NCI-H2029 (cell line): ENCODE data around the gene KRT77.
"Not testable (repeated sequence)": the region's sequence is repeated elsewhere in the genome, so short reads cannot be mapped to it uniquely, and the experiment has no call there.

ENCODE experiments used
- DNase-seq: peaks from one replicate; lab custom pipeline; 2025; lab: John Stamatoyannopoulos, UW

KRT77 gene

DNA sequence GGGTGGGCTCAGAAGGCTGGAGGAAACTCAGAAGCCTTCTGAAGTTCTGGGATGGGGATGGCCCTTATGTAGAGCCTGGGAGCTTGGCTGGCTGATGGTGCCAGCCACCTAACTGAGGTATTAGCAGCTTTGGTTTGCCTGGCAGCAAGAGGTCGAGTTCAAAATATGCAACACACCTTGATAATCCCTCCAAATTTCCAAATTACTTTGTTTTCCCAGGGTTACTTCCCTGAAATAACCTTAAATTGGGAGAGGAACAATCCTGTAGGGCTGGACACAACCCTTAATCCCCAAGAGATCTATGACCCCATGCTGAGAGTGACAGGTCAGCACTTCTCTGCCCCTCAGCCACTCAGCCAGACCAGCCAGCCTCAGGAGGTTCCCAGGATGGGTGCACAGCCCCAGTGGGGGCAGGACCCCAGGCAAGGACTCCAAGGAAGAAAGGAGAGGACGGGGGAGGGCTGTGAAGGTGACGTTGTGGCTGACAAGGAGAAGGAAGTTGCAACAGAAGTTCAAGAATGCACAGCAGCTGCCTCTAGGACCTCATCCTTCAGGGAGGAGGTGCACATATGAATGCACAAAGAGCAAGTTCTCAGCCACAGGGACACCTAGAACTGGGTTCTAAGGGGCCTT is 18.6 kb upstream of the KRT77 start:
- DNase-seq = no peak

DNA sequence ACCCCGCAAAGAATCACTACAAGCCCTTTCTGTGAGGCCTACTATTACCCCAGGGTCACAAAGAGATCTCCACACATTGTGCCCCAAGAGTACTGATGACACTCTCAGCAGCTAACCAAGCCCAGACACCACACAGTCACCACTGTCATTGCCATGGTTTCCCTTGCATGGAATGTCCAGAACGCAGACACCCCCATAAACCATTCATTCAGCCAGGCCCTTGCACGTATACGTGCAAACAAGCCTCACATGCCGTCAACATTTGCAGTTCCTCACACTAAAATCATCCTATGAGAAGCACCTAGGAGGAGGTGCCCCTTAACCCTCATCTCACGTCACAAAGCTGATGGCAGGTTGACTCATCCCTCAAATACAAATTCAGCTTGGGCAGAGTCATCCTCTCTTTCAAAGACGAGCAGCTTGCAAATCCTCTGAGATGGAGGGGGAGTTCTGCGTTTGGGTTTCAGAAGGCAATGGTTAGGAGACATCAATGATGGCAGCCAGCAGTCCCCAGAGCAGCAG is 17.1 kb upstream of the KRT77 start:
- no peak for DNase-seq

GRCh38 chr12:52716061-52716460 is 12.7 kb upstream of the KRT77 start:
- no peak for DNase-seq

DNA sequence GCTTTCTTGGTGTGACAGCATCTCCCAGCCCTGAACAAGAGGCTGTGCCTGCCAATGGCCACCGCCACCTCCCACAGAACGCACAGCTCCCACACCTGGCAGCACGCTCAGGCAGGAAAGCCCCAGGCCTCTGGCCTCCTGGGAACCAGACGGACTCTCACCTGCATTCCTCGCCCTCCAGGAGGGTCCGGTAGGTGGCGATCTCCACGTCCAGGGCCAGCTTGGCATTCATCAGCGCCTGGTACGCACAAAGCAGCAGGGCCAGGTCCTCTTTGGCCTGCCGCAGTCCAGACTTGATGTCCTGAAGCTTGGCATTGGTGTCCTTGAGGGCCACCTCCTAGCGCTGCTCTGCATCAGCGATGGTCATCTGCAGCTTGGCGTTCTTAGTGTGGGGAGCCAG is 12.1 kb upstream of the KRT77 start:
- no peak for DNase-seq

DNA sequence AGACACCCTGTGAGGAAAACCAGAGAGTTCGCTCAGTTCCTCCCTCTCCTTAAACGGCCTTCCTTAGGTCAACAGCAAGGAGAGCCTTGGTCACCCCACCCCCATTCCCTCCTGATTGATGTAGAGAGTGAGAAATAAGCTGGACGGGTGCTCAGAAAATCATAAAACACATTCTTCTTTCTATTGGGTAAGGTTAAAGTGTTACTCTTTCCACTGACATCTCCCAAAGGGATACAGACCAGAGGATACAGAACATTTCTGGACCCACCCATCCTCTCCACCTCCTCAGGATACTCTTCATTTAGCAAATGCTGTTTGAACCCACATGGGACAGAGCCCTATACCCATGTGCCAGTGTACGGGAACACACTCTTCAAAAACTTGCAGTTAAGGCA is 11.6 kb upstream of the KRT77 start:
- DNase-seq = no peak

GRCh38 chr12:52713960-52714886 is 10.9 kb upstream of the KRT77 start:
- no peak for DNase-seq

GRCh38 chr12:52712122-52712521 is 8.8 kb upstream of the KRT77 start:
- DNase-seq = not testable (repeated sequence)

GRCh38 chr12:52710730-52711129 is 7.4 kb upstream of the KRT77 start:
- no peak for DNase-seq

- no peak for DNase-seq
These were observed 4.7 kb upstream of the KRT77 start for GRCh38 chr12:52708010-52708409.

GRCh38 chr12:52704464-52704863 is 1.1 kb upstream of the KRT77 start:
- DNase-seq = no peak

DNA sequence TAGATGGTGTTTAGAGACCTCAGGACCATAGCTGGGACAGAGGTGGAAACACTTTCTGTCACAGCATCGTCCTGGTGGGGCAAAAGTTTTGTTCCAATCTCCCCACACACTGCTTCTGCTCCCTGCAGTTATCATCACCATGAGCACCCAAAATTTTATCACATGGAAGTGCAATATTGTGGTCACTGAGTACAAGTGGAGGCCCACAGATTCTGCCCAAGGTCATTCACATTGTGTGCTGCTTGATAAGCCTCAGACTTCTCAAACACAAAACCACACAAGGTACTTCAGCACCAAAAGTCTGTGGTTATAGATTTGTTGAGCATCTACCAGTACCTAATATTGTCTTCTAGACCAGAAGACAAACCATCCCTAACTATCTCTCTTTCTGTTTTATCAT is 554 bp upstream of the KRT77 start:
- DNase-seq = no peak

GRCh38 chr12:52702338-52702737 is 986 bp downstream of the KRT77 start:
- no peak for DNase-seq

DNA sequence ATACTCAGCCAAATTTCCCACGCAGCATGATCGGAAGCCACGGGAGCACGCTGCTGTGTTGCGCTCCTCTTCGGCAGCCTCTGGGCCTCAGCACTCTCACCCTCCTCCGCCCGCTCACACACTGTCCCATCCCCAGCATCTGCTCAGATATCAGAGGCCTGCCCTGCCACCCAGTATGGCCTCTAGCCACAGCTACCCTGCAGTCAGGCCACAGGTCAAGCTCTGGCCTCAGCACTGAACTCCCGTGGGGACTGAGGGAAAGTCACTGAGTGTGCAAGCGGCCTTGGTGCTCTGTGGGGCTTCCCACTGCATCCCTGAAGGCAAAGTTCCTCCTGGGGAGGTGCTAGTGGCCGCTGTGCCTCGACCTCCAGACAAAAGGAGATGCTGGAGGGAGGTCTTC is 2.0 kb downstream of the KRT77 start:
- no peak for DNase-seq

GRCh38 chr12:52699960-52700359 is 3.4 kb downstream of the KRT77 start:
- DNase-seq = no peak

GRCh38 chr12:52699373-52699772 is 4.0 kb downstream of the KRT77 start:
- DNase-seq = no peak

DNA sequence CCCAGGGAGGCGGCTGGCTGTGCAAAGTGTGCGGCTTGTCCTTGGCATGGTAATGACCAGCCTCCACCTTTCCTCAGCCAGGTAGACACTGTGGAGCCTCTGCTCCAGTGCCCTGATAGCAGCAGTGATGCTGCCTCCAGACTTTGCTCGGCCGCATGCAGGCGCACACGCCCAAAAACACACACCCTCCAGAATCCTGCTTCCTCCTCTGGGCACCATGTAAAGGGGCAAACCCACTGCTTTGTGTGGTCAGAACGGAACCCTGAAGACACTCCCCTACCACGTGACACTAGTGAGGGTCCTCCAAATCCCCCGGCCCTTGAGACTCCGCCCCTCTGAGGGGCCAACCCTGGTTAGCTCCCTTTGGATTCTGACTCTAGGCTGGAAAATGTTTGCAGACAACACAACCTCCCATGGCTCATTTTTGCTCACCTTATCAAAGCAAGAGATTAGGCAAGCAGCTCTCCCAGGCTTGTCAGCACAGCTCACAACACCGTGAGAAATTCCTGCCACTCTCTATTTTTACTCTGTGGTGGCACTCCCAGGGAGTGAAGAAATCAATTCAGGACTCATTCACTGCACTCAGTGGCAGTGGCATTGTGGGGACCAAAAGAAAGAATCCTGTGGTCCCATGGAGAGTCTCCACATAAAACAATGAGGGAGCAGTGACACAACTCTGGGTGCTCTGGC is 4.5 kb downstream of the KRT77 start:
- no peak for DNase-seq

GRCh38 chr12:52697058-52697582 is 6.2 kb downstream of the KRT77 start:
- DNase-seq = no peak

- DNase-seq = no peak
These were observed 6.7 kb downstream of the KRT77 start for GRCh38 chr12:52696588-52696987.

- DNase-seq = no peak
These were observed 8.3 kb downstream of the KRT77 start for GRCh38 chr12:52695039-52695438.

DNA sequence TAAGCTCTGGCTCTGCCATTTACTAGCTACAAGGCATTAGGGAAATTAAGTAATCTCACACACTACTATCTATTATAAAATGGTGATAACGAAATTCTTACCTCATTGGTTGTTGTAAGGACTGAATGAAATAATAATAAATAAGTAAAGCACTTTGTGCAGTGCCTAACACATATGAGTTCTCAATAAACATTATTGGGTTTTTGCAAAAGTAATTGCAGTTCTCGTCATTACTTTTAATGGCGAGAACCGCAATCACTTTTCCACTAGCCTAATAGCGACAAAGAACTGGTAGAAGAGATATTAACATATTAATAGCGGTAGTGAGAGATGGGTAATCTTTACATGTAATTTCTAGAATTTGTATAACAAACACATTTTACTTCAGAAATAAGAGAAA is 9.2 kb downstream of the KRT77 start:
- no peak for DNase-seq

DNA sequence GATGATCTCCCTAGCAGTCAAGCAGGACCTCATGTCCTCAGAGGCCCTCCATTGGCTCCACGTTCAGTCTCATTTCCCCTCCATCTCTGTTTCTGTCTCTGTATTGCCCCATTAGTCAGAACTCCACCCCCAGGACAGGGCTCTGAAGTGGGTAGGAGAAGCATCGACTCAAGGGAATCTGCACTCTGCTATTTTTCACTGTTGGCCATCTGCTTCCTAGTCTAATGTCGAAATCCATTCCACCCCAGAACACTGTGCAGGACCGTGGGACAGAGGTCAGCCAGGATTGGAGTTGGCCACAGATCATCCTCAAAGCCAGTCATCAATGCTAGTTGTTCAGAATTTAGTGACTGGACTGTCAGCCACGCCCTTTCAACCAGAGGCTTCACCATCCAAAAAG is 10.1 kb downstream of the KRT77 start:
- DNase-seq = no peak

DNA sequence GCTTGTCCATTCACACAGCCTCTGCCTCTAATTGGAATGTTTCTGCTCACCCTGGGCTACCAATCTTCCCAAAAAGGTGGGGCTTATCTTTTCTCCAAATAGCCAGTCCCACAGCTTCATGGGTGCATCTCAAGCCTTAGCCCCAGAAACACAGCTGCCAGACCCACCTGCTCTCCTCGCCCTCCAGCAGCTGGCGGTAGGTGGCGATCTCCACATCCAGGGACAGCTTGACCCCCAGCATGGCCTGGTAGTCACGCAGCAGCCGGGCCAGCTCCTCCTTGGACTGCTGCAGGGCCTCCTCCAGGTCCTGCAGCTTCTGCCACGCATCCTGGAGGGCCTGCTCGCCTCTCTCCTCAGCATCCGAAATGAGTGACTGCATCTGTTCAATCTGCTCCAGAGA is 11.1 kb downstream of the KRT77 start:
- DNase-seq = no peak

GRCh38 chr12:52691841-52692150 is 11.5 kb downstream of the KRT77 start:
- no peak for DNase-seq
